ENCODE results near the gene CDKN2B. TPM values are rescaled to one million over a fixed set of nuclear protein-coding genes. Genes with fewer than 3 reads are reported as not detected.

CDKN2B gene
- total and polyA plus RNA-seq, 2 of the 13 experiments (the other 11 are each of a cell fraction or from before 2014, with no cell fraction given) = 1.4 to 1.5 TPM

DNA sequence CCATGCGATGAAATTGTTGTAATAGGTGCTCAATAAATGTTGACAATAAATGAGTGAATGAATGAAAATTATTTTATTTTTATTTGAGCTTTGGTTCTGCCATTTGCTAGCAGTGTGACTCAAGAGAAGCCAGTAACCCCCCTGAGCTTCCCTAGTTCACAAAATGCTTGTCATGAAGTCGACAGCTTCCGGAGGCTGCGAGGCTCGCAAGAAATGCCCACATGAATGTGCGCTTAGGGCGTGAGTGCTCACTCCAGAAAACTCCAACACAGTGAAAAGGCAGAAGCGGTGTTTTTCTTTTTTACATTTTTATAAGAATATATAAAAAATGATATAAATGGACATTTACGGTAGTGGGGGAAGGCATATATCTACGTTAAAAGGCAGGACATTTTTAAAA lies 41.4 kb downstream of the CDKN2B start:
- ChIA-PET POLR2A (no interaction called here), CTCF (ENCODE audit: low intra/inter-chr PET ratio, low total read pairs) (no interaction called here)
- BruUV-seq (replicated peaks) = no TSS peak
- H3K9ac ChIP-seq (ENCODE audit: insufficient read depth, low read depth, low read length) = no peak overlapping the region
- in situ Hi-C loops (cut with HindIII; ENCODE audit: extremely low pct_ligation_motif_present, low pct_unique_long_range_greater_than_20kb) = no loop called here
- no peak overlapping the region for H2AFZ ChIP-seq (ENCODE audit: low read length)
- H3K27ac ChIP-seq (ENCODE audit: extremely low read length, insufficient read depth, low read length) = no peak overlapping the region
- no peaks in the 10 kb centered on the region for H3K9me3 ChIP-seq (ENCODE audit: low read length)
- no peaks in the 10 kb centered on the region for H3K79me2 ChIP-seq (ENCODE audit: insufficient read depth, low read length)
- H3K4me1 ChIP-seq (ENCODE audit: insufficient read depth, low read length) = peaks cover 12% of the 10 kb centered on the region
- peaks cover 5 to 25% of the 10 kb centered on the region in 2 experiments; a peak in 3 of 5 replicates for H3K27me3 ChIP-seq (ENCODE audit: control insufficient read depth in 1 of 2, insufficient read depth in 2 of 2, low read length in 2 of 2)
- intact Hi-C loops (cut with micrococcal nuclease; ENCODE audit: unreplicated experiment) = no loop called here
- DNase-seq (ENCODE audit: low spot score) (no peak), ATAC-seq (no peak), FAIRE-seq (no peak)
- no peak for TF ChIP-seq SRF (IDR thresholded peaks at IDR 0.05; ENCODE audit: low read depth, low read length)
- TF ChIP-seq, protein P1, sequence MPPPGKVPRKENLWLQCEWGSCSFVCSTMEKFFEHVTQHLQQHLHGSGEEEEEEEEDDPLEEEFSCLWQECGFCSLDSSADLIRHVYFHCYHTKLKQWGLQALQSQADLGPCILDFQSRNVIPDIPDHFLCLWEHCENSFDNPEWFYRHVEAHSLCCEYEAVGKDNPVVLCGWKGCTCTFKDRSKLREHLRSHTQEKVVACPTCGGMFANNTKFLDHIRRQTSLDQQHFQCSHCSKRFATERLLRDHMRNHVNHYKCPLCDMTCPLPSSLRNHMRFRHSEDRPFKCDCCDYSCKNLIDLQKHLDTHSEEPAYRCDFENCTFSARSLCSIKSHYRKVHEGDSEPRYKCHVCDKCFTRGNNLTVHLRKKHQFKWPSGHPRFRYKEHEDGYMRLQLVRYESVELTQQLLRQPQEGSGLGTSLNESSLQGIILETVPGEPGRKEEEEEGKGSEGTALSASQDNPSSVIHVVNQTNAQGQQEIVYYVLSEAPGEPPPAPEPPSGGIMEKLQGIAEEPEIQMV (CRISPR knock-in tag; IDR thresholded peaks at IDR 0.05; ENCODE audit: low read depth) = no peak
- TF ChIP-seq CBX5 (CRISPR knock-in tag; IDR thresholded peaks at IDR 0.05; ENCODE audit: borderline replicate concordance) = no peak
- no peak for TF ChIP-seq ZNF737 (CRISPR knock-in tag; IDR thresholded peaks at IDR 0.05; ENCODE audit: borderline replicate concordance)
- no peak for TF ChIP-seq ZNF772 (CRISPR knock-in tag; IDR thresholded peaks at IDR 0.05)
- no peak for TF ChIP-seq ZNF839 (CRISPR knock-in tag; IDR thresholded peaks at IDR 0.05; ENCODE audit: borderline replicate concordance)
- no peak for TF ChIP-seq HES4 (CRISPR knock-in tag; IDR thresholded peaks at IDR 0.05; ENCODE audit: borderline replicate concordance)
- no peak for TF ChIP-seq RARA (CRISPR knock-in tag; IDR thresholded peaks at IDR 0.05)
- no peak for TF ChIP-seq ESRRA (CRISPR knock-in tag; IDR thresholded peaks at IDR 0.05; ENCODE audit: low read depth)
- TF ChIP-seq ZNF570 (CRISPR knock-in tag; IDR thresholded peaks at IDR 0.05; ENCODE audit: borderline replicate concordance) = no peak
- TF ChIP-seq, protein P2, sequence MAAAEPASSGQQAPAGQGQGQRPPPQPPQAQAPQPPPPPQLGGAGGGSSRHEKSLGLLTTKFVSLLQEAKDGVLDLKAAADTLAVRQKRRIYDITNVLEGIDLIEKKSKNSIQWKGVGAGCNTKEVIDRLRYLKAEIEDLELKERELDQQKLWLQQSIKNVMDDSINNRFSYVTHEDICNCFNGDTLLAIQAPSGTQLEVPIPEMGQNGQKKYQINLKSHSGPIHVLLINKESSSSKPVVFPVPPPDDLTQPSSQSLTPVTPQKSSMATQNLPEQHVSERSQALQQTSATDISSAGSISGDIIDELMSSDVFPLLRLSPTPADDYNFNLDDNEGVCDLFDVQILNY (CRISPR knock-in tag; conservative IDR thresholded peaks at IDR 0.05) = no peak
- no peak for TF ChIP-seq ZNF678 (CRISPR knock-in tag; IDR thresholded peaks at IDR 0.05)
- no peak overlapping the region for H3K4me3 ChIP-seq (replicated peaks in 1 of 3; ENCODE audit: insufficient read depth in 1 of 3, low read depth in 2 of 3, low read length in 3 of 3)
- no peak overlapping the region for H3K4me2 ChIP-seq (ENCODE audit: low read depth, low read length)
- H3K36me3 ChIP-seq (replicated peaks in 1 of 2; ENCODE audit: control insufficient read depth in 1 of 2, insufficient read depth in 2 of 2, low read length in 2 of 2) = no peaks in the 10 kb centered on the region
- H4K20me1 ChIP-seq (ENCODE audit: insufficient read depth, low read length) = no peaks in the 10 kb centered on the region
- WGBS (ENCODE audit: low lambda C conversion rate) = 79% methylated on average over 10 of the region's 10 CpGs
